ENCODE data around the gene RNF213.
A peak's percentile ranks its signal among the peaks of the same experiment; 100 is the strongest.

RNF213 gene

GRCh38 chr17:80331820-80332219 lies 71.2 kb downstream of the RNF213 start:
- FAIRE-seq (no peak), DNase-seq (ENCODE audit: insufficient read length, low spot score) (no peak)
- no peak for TF ChIP-seq POLR2A (IDR thresholded peaks at IDR 0.05; ENCODE audit: low read depth, low read length)

- TF ChIP-seq POLR2A (IDR thresholded peaks at IDR 0.05; ENCODE audit: low read depth, low read length), result no peak
- FAIRE-seq, result no peak
These were observed 76.7 kb downstream of the RNF213 start for GRCh38 chr17:80337195-80337895.

GRCh38 chr17:80339118-80339517 lies 78.5 kb downstream of the RNF213 start:
- no peak for TF ChIP-seq POLR2A (IDR thresholded peaks at IDR 0.05; ENCODE audit: low read depth, low read length)
- no peak for FAIRE-seq
- no peak for DNase-seq (ENCODE audit: insufficient read length, low spot score)

More at GRCh38 chr17:80337195-80337895, 76.7 kb downstream of the RNF213 start:
- no peak for DNase-seq (ENCODE audit: insufficient read length, low spot score)

- no peak for FAIRE-seq
- no peak for DNase-seq (ENCODE audit: insufficient read length, low spot score)
- no peak for TF ChIP-seq POLR2A (IDR thresholded peaks at IDR 0.05; ENCODE audit: low read depth, low read length)
These were observed 79.2 kb downstream of the RNF213 start for GRCh38 chr17:80339731-80340456.

GRCh38 chr17:80345321-80345720 lies 84.7 kb downstream of the RNF213 start:
- TF ChIP-seq POLR2A (IDR thresholded peaks at IDR 0.05; ENCODE audit: low read depth, low read length), result no peak
- no peak for FAIRE-seq
- no peak for DNase-seq (ENCODE audit: insufficient read length, low spot score)

- TF ChIP-seq POLR2A (IDR thresholded peaks at IDR 0.05; ENCODE audit: low read depth, low read length), result no peak
- DNase-seq (ENCODE audit: insufficient read length, low spot score) (no peak), FAIRE-seq (no peak)
These were observed 85.3 kb downstream of the RNF213 start for GRCh38 chr17:80345841-80346497.

GRCh38 chr17:80346498-80347275 lies 86.0 kb downstream of the RNF213 start:
- FAIRE-seq, result no peak
- no peak for DNase-seq (ENCODE audit: insufficient read length, low spot score)
- TF ChIP-seq POLR2A (IDR thresholded peaks at IDR 0.05; ENCODE audit: low read depth, low read length), result no peak

- DNase-seq (ENCODE audit: insufficient read length, low spot score), result no peak
- no peak for FAIRE-seq
- TF ChIP-seq POLR2A (IDR thresholded peaks at IDR 0.05; ENCODE audit: low read depth, low read length), result no peak
These were observed 86.9 kb downstream of the RNF213 start for GRCh38 chr17:80347536-80347935.

GRCh38 chr17:80347948-80348351 lies 87.3 kb downstream of the RNF213 start:
- FAIRE-seq, result no peak
- no peak for TF ChIP-seq POLR2A (IDR thresholded peaks at IDR 0.05; ENCODE audit: low read depth, low read length)
- DNase-seq (ENCODE audit: insufficient read length, low spot score), result no peak

- DNase-seq (ENCODE audit: insufficient read length, low spot score) (no peak), FAIRE-seq (no peak)
- TF ChIP-seq POLR2A (IDR thresholded peaks at IDR 0.05; ENCODE audit: low read depth, low read length), result no peak
These were observed 88.0 kb downstream of the RNF213 start for GRCh38 chr17:80348551-80349150.

GRCh38 chr17:80349151-80349651 lies 88.5 kb downstream of the RNF213 start:
- no peak for FAIRE-seq
- DNase-seq (ENCODE audit: insufficient read length, low spot score), result peak; percentile 40
- no peak for TF ChIP-seq POLR2A (IDR thresholded peaks at IDR 0.05; ENCODE audit: low read depth, low read length)

GRCh38 chr17:80349751-80350150 lies 89.1 kb downstream of the RNF213 start:
- DNase-seq (ENCODE audit: insufficient read length, low spot score) (no peak), FAIRE-seq (no peak)
- no peak for TF ChIP-seq POLR2A (IDR thresholded peaks at IDR 0.05; ENCODE audit: low read depth, low read length)

- TF ChIP-seq POLR2A (IDR thresholded peaks at IDR 0.05; ENCODE audit: low read depth, low read length), result no peak
- no peak for FAIRE-seq
- no peak for DNase-seq (ENCODE audit: insufficient read length, low spot score)
These were observed 91.7 kb downstream of the RNF213 start for GRCh38 chr17:80352216-80352895.
